Keratinocyte (primary cell): ENCODE data around the gene UPK3BL1.
"Not testable (repeated sequence)": the region's sequence is repeated elsewhere in the genome, so short reads cannot be mapped to it uniquely, and the experiment has no call there.

Experiments used
- CTCF ChIP-seq, 3 experiments: IDR thresholded peaks in 1 of 3; conservative IDR thresholded peaks in 1 of 3; optimal IDR thresholded peaks in 1 of 3; 2 replicates in 2 of 3; 3 replicates in 1 of 3; pipeline versions ENCODE3 to v1.5.1; 2011; ENCODE audit warnings: low read length in 3 of 3, mild to moderate bottlenecking in 3 of 3, moderate library complexity in 2 of 3, control low read depth in 1 of 3, inconsistent platforms in 1 of 3; ENCODE audit not compliant: insufficient read depth in 2 of 3; ENCODE audit errors: extremely low read depth in 1 of 3
- EZH2 ChIP-seq: IDR thresholded peaks from one replicate; pipeline ENCODE4 v1.6.1; 2012; ENCODE audit warnings: inconsistent platforms, mild to moderate bottlenecking, low read length, moderate library complexity

GRCh38 chr7:102589857-102590256 lies 52.7 kb downstream of the UPK3BL1 start:
- not testable (repeated sequence) for TF ChIP-seq CTCF (optimal IDR thresholded peaks at IDR 0.05 in 1 of 3, IDR thresholded peaks at IDR 0.05 in 1 of 3, conservative IDR thresholded peaks at IDR 0.05 in 1 of 3; ENCODE audit: extremely low read depth in 1 of 3, insufficient read depth in 2 of 3, low read length in 3 of 3); EZH2
